ENCODE results near the gene C19orf18.
A peak's percentile ranks its signal among the peaks of the same experiment; 100 is the strongest.

C19orf18 gene

DNA sequence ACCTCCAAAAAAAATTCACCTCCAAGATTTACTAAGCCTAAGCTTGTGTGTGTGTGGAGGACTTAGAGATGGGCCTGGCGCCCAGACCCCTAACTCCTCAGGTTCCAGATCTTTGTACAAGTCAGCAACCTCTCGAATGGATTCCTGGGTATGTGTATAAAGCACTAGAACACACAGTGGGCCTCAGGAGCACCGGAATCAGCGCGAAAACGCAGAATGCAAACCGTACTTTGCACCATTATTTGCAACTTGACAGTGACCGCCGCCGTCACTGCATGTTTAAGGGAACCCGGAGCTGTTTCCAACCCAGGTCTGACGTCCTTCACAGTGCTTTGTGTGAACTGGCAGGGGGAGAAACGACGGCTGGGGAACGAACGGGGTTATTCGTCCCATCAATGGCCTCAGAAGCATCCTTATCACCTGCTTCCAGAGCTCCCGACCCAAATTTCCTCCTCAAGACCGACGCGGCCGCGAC, 27.6 kb upstream of the C19orf18 start:
- Histone ChIP-seq H3K36me3 (ENCODE audit: control insufficient read depth, insufficient read depth, low read length) (peaks cover 37% of the 10 kb centered on the region), H3K27ac (ENCODE audit: low read depth, low read length) (peak overlapping the region; percentile 78), H3K9ac (ENCODE audit: low read length) (peak overlapping the region; percentile 84), H3K27me3 (ENCODE audit: control insufficient read depth, insufficient read depth, low read length) (no peaks in the 10 kb centered on the region), H3K4me3 (ENCODE audit: low read length) (peak overlapping the region; percentile 97), H3K4me1 (ENCODE audit: control insufficient read depth, insufficient read depth, low read length) (peaks cover 7% of the 10 kb centered on the region)

DNA sequence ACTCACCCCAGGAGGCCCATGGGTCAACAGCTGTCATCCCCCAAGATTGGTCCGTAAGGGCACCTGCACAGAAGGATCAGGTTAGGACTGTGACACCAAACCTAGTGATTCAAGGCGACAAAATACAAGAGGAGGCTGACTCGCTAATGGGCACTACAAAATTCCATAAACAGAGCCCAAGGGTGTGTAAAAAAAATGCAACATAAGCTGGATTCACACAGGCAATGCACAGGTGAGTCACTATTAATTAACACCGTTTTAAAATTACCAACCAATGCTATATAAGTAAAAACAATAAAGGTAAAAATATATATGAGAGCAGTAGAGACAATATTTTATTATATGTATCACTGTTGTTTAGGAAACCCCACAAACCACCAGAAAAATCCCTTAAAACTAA, 26.3 kb upstream of the C19orf18 start:
- H3K36me3 ChIP-seq (ENCODE audit: control insufficient read depth, insufficient read depth, low read length): peaks cover 33% of the 10 kb centered on the region
- no peak overlapping the region for H3K27ac ChIP-seq (ENCODE audit: low read depth, low read length)
- H3K4me3 ChIP-seq (ENCODE audit: low read length): no peak overlapping the region

DNA sequence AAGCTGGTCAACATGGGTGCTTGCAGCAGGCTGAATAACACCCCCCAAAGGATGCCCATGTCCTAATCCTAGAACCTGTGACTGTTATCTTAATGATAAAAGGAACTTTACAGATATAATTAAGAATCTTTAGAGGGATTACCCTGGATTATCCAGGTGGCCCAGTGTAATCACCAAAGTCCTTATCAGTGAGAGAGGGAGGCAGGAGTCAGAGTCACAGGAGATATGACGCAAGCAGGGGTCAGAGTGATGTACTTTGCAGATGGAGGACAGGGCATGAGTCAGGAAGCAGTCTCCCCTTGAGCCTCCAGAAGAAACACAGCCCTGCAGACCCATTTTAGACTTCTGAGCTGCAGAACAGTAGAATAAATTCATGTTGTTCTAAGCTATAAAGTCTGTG, 18.5 kb upstream of the C19orf18 start:
- H3K27me3 ChIP-seq (ENCODE audit: control insufficient read depth, insufficient read depth, low read length): no peaks in the 10 kb centered on the region
- peaks cover 46% of the 10 kb centered on the region for H3K36me3 ChIP-seq (ENCODE audit: control insufficient read depth, insufficient read depth, low read length)
- H3K9ac ChIP-seq (ENCODE audit: low read length): no peak overlapping the region
- H3K27ac ChIP-seq (ENCODE audit: low read depth, low read length): no peak overlapping the region
- no peak overlapping the region for H3K4me3 ChIP-seq (ENCODE audit: low read length)
- no peaks in the 10 kb centered on the region for H3K4me1 ChIP-seq (ENCODE audit: control insufficient read depth, insufficient read depth, low read length)

More for the DNA sequence above, 26.3 kb upstream of the C19orf18 start:
- Histone ChIP-seq H3K4me1 (ENCODE audit: control insufficient read depth, insufficient read depth, low read length) (peaks cover 7% of the 10 kb centered on the region), H3K27me3 (ENCODE audit: control insufficient read depth, insufficient read depth, low read length) (no peaks in the 10 kb centered on the region), H3K9ac (ENCODE audit: low read length) (no peak overlapping the region)

- peaks cover 47% of the 10 kb centered on the region for H3K36me3 ChIP-seq (ENCODE audit: control insufficient read depth, insufficient read depth, low read length)
- no peaks in the 10 kb centered on the region for H3K27me3 ChIP-seq (ENCODE audit: control insufficient read depth, insufficient read depth, low read length)
- no peak overlapping the region for H3K4me3 ChIP-seq (ENCODE audit: low read length)
- no peaks in the 10 kb centered on the region for H3K4me1 ChIP-seq (ENCODE audit: control insufficient read depth, insufficient read depth, low read length)
- no peak overlapping the region for H3K9ac ChIP-seq (ENCODE audit: low read length)
- H3K27ac ChIP-seq (ENCODE audit: low read depth, low read length): no peak overlapping the region
Observed at GRCh38 chr19:57978586-57979289, 4.4 kb upstream of the C19orf18 start.

- Histone ChIP-seq H3K9ac (ENCODE audit: low read length) (no peak overlapping the region), H3K27me3 (ENCODE audit: control insufficient read depth, insufficient read depth, low read length) (no peaks in the 10 kb centered on the region), H3K4me1 (ENCODE audit: control insufficient read depth, insufficient read depth, low read length) (no peaks in the 10 kb centered on the region), H3K4me3 (ENCODE audit: low read length) (no peak overlapping the region), H3K36me3 (ENCODE audit: control insufficient read depth, insufficient read depth, low read length) (no peaks in the 10 kb centered on the region), H3K27ac (ENCODE audit: low read depth, low read length) (no peak overlapping the region)
Observed at GRCh38 chr19:57964761-57965160, 9.6 kb downstream of the C19orf18 start.

GRCh38 chr19:57961785-57962184, 12.5 kb downstream of the C19orf18 start:
- H3K36me3 ChIP-seq (ENCODE audit: control insufficient read depth, insufficient read depth, low read length): no peaks in the 10 kb centered on the region

DNA sequence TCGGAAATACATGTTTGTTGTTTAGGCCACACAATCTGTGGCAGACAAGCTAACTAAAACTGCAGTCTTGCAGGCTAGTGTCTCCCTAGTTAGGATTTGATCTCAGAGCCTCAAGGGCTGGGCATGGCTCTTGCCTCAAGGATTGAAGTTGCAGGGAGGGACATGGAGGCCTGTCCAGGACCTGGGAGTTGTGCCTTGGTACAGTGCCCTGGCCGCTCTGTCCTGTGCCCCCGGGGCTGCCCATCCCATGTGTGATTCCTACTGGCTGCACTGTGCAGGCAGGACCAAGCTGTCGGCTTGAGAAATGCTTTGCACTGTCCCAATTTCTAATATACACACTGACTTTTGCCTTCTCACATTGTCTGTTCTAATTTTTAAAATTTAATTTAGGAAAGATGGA, 19.3 kb downstream of the C19orf18 start:
- Histone ChIP-seq H3K36me3 (ENCODE audit: control insufficient read depth, insufficient read depth, low read length) (no peaks in the 10 kb centered on the region), H3K27me3 (ENCODE audit: control insufficient read depth, insufficient read depth, low read length) (no peaks in the 10 kb centered on the region), H3K27ac (ENCODE audit: low read depth, low read length) (no peak overlapping the region), H3K4me1 (ENCODE audit: control insufficient read depth, insufficient read depth, low read length) (no peaks in the 10 kb centered on the region), H3K9ac (ENCODE audit: low read length) (no peak overlapping the region), H3K4me3 (ENCODE audit: low read length) (no peak overlapping the region)

More at GRCh38 chr19:57961785-57962184, 12.5 kb downstream of the C19orf18 start:
- H3K4me1 ChIP-seq (ENCODE audit: control insufficient read depth, insufficient read depth, low read length): no peaks in the 10 kb centered on the region
- H3K27me3 ChIP-seq (ENCODE audit: control insufficient read depth, insufficient read depth, low read length): no peaks in the 10 kb centered on the region
- H3K9ac ChIP-seq (ENCODE audit: low read length): no peak overlapping the region
- no peak overlapping the region for H3K4me3 ChIP-seq (ENCODE audit: low read length)
- no peak overlapping the region for H3K27ac ChIP-seq (ENCODE audit: low read depth, low read length)

- Histone ChIP-seq H3K4me3 (ENCODE audit: low read length) (no peak overlapping the region), H3K27me3 (ENCODE audit: control insufficient read depth, insufficient read depth, low read length) (no peaks in the 10 kb centered on the region), H3K4me1 (ENCODE audit: control insufficient read depth, insufficient read depth, low read length) (peaks cover 2% of the 10 kb centered on the region), H3K9ac (ENCODE audit: low read length) (no peak overlapping the region), H3K36me3 (ENCODE audit: control insufficient read depth, insufficient read depth, low read length) (no peaks in the 10 kb centered on the region), H3K27ac (ENCODE audit: low read depth, low read length) (no peak overlapping the region)
Observed at GRCh38 chr19:57949702-57950101, 24.6 kb downstream of the C19orf18 start.

DNA sequence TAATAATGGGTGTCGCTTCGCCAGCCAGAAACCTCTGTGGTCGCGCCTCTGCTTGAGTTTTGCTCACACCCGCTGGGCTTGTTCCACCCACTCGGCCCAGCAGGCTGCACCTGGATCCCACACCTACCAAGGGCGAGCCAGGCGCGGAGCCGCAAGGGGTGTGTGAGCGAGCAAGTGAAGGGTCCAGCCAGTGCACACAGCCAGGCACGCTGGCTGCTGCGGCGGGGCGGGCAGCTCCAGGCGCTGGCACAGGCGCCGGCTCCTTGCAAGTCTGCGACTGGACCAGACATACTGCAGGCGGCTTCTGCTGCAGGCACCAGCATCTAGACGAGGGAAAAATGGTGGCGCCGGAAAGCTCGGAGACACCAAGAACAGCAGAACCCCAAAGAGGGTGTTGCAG, 25.0 kb downstream of the C19orf18 start:
- no peaks in the 10 kb centered on the region for H3K36me3 ChIP-seq (ENCODE audit: control insufficient read depth, insufficient read depth, low read length)
- H3K27ac ChIP-seq (ENCODE audit: low read depth, low read length): no peak overlapping the region
- H3K9ac ChIP-seq (ENCODE audit: low read length): no peak overlapping the region
- H3K4me1 ChIP-seq (ENCODE audit: control insufficient read depth, insufficient read depth, low read length): peaks cover 2% of the 10 kb centered on the region
- H3K4me3 ChIP-seq (ENCODE audit: low read length): no peak overlapping the region
- no peaks in the 10 kb centered on the region for H3K27me3 ChIP-seq (ENCODE audit: control insufficient read depth, insufficient read depth, low read length)

DNA sequence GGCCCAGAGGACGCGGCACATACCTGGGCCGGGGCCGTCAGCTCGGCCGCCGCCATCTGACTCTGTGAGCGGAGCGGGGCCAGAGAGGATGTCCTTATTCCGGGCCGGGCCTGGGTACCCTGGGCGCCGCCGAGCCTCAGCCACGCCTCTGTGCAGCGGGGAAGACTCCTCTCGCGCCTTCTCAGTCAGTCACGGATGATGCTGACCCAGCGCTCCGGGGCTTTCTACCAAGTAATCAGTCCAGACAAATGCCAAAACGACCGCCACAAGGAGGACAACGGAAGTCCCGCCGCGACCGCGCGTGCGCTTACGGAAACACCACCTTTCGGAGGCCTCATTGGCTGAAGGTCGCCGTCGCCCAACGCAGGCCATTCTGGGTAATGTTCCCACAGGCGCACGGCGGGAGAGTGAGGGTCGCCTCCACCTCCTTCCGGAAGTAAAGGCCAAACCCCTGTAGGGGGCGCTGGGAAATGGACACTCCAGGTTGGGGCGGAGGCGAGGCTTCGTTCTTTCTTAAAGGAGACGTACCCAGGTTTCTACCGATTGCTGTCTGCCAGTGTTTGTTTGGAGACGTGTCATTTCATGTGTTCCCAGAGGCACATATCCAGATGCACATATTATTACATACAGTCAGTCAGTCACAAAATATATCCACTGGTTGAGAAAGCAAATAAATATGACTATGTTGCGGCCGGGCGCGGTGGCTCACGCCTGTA, 26.8 kb downstream of the C19orf18 start, which contains the start of gene ZNF256:
Gene ZNF256, minus strand, starts transcription at position 288 of the 716 bp plus-strand sequence. Its CDS starts 232 bp downstream, at position 56.
- Histone ChIP-seq H3K27me3 (ENCODE audit: control insufficient read depth, insufficient read depth, low read length) (no peaks in the 10 kb centered on the region), H3K4me3 (ENCODE audit: low read length) (peak within 1 kb of the TSS; percentile 83), H3K9ac (ENCODE audit: low read length) (peak within 1 kb of the TSS; percentile 36), H3K27ac (ENCODE audit: low read depth, low read length) (peak within 1 kb of the TSS; percentile 77), H3K36me3 (ENCODE audit: control insufficient read depth, insufficient read depth, low read length) (peaks cover 17% of the 10 kb centered on the region), H3K4me1 (ENCODE audit: control insufficient read depth, insufficient read depth, low read length) (peaks cover 2% of the 10 kb centered on the region)

DNA sequence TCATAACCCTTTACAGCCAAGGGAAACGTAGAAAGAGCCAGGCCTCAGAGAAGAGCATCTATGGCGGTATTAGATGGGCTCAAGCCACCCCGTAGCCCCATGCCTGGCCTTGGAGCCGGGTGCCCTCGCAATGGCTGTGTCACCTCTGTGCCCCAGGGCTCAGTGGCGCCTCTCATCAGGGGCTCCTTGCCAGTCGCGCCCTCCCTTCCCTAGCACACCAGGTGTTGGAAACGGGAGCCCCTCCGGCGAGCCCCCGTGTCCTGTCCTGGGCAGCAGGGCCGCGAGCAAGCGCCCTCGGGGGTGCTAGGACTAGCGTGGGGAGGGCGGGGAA, 27.3 kb downstream of the C19orf18 start:
- Histone ChIP-seq H3K36me3 (ENCODE audit: control insufficient read depth, insufficient read depth, low read length) (peaks cover 22% of the 10 kb centered on the region), H3K27me3 (ENCODE audit: control insufficient read depth, insufficient read depth, low read length) (no peaks in the 10 kb centered on the region), H3K4me1 (ENCODE audit: control insufficient read depth, insufficient read depth, low read length) (peaks cover 2% of the 10 kb centered on the region), H3K4me3 (ENCODE audit: low read length) (peak overlapping the region; percentile 83), H3K9ac (ENCODE audit: low read length) (peak overlapping the region; percentile 36), H3K27ac (ENCODE audit: low read depth, low read length) (peak overlapping the region; percentile 77)

GRCh38 chr19:57946316-57946715, 28.0 kb downstream of the C19orf18 start:
- Histone ChIP-seq H3K36me3 (ENCODE audit: control insufficient read depth, insufficient read depth, low read length) (peaks cover 29% of the 10 kb centered on the region), H3K4me3 (ENCODE audit: low read length) (peak overlapping the region; percentile 83), H3K27ac (ENCODE audit: low read depth, low read length) (no peak overlapping the region), H3K9ac (ENCODE audit: low read length) (no peak overlapping the region), H3K27me3 (ENCODE audit: control insufficient read depth, insufficient read depth, low read length) (no peaks in the 10 kb centered on the region), H3K4me1 (ENCODE audit: control insufficient read depth, insufficient read depth, low read length) (peaks cover 2% of the 10 kb centered on the region)

Measured in rectal smooth muscle tissue (tissue), 1 donor.